Calu3 (cell line): Measurements from ENCODE around the gene TRIM17. TPM values are rescaled to one million over a fixed set of nuclear protein-coding genes. Genes with fewer than 3 reads are reported as not detected.

Experiments used
- BruUV-seq: library from RNA; stranded (reverse); fragments of 400-500 nt; replicated peaks from 2 replicates; lab custom pipeline; 2021; lab: Mats Ljungman, UMichigan
- CTCF ChIA-PET: fragments of 300-600 bp; sonication (Branson Sonifier 250); formaldehyde crosslinking; loops from one replicate; lab custom pipeline; 2022; ENCODE audit warnings: antibody characterized with exemption; lab: Charles Lee
- DNase-seq: peaks from one replicate; pipeline ENCODE4 v3.0.0; 2022
- H3K27ac Mint-ChIP-seq: one replicate; pipeline ENCODE4 v1.8.0; 2022; ENCODE audit warnings: mixed read lengths; ENCODE audit not compliant: unreplicated experiment
- H3K27me3 Mint-ChIP-seq: one replicate; pipeline ENCODE4 v1.8.0; 2022; ENCODE audit warnings: mixed read lengths; ENCODE audit not compliant: unreplicated experiment
- H3K36me3 Mint-ChIP-seq: one replicate; pipeline ENCODE4 v1.8.0; 2022; ENCODE audit warnings: mild to moderate bottlenecking, moderate library complexity, mixed read lengths; ENCODE audit not compliant: insufficient read depth, unreplicated experiment
- H3K4me1 Mint-ChIP-seq: one replicate; pipeline ENCODE4 v1.8.0; 2022; ENCODE audit warnings: mild to moderate bottlenecking, low read depth, mixed read lengths; ENCODE audit not compliant: unreplicated experiment
- H3K4me3 Mint-ChIP-seq: one replicate; pipeline ENCODE4 v1.8.0; 2022; ENCODE audit warnings: mild to moderate bottlenecking, low read depth, moderate library complexity, mixed read lengths; ENCODE audit not compliant: unreplicated experiment
- H3K9me3 Mint-ChIP-seq: one replicate; pipeline ENCODE4 v1.8.0; 2022; ENCODE audit warnings: low read depth, mixed read lengths; ENCODE audit not compliant: unreplicated experiment
- CTCF ChIP-seq: fragments of 200-600 bp; IDR thresholded peaks from one replicate; pipeline ENCODE4 v1.8.0; 2022; ENCODE audit warnings: antibody characterized with exemption; ENCODE audit not compliant: unreplicated experiment
- intact Hi-C: fragments of 100-400 bp; cut with micrococcal nuclease; formaldehyde crosslinking; loops from one replicate; pipeline ENCODE4 v1.10.0; 2022; ENCODE audit not compliant: unreplicated experiment
- total RNA-seq: library from RNA; stranded (reverse); gene quantifications from 2 replicates; pipeline ENCODE4 v1.2.3, GENCODE V29; 2022

The TRIM17 gene
- total RNA-seq, 1 experiment from 2014 or later: 3.8 TPM

- H3K27ac Mint-ChIP-seq: peak overlapping the region; percentile 98
- peak overlapping the region; percentile 87 for H3K4me3 Mint-ChIP-seq
- peaks cover 52% of the 10 kb centered on the region for H3K36me3 Mint-ChIP-seq
- peaks cover 12% of the 10 kb centered on the region for H3K27me3 Mint-ChIP-seq
- CTCF ChIA-PET: interaction anchor here (1.2 kb wide), 1 partner anchor 50 kb away, joined by 4 read pairs; the partner anchor contains the start of gene TRIM11
- H3K4me1 Mint-ChIP-seq: peaks cover 35% of the 10 kb centered on the region
- BruUV-seq: no TSS peak
- no peak for TF ChIP-seq CTCF
- DNase-seq: no peak
- intact Hi-C loops: loop anchor here (5.0 kb wide), 4 partner anchors 39 to 324 kb away; partner anchors contain the start of gene TRIM17
- no peaks in the 10 kb centered on the region for H3K9me3 Mint-ChIP-seq
Observed at GRCh38 chr1:228456252-228457016, 39.8 kb upstream of the TRIM17 start.

- H3K27me3 Mint-ChIP-seq: peaks cover 5% of the 10 kb centered on the region
- H3K4me1 Mint-ChIP-seq: peaks cover 35% of the 10 kb centered on the region
- peaks cover 48% of the 10 kb centered on the region for H3K36me3 Mint-ChIP-seq
- no TSS peak for BruUV-seq
- intact Hi-C loops: loop anchor here (5.0 kb wide), 4 partner anchors 38 to 323 kb away; partner anchors contain the start of gene TRIM17
- H3K9me3 Mint-ChIP-seq: no peaks in the 10 kb centered on the region
- no peak for DNase-seq
- no peak for TF ChIP-seq CTCF
- peak overlapping the region; percentile 87 for H3K4me3 Mint-ChIP-seq
- no peak overlapping the region for H3K27ac Mint-ChIP-seq
- CTCF ChIA-PET: no interaction called here
Observed at GRCh38 chr1:228455715-228456114, 39.1 kb upstream of the TRIM17 start.

- peaks cover 44% of the 10 kb centered on the region for H3K36me3 Mint-ChIP-seq
- BruUV-seq: no TSS peak
- no peaks in the 10 kb centered on the region for H3K9me3 Mint-ChIP-seq
- no peaks in the 10 kb centered on the region for H3K27me3 Mint-ChIP-seq
- CTCF ChIA-PET: no interaction called here
- H3K4me3 Mint-ChIP-seq: no peak overlapping the region
- H3K4me1 Mint-ChIP-seq: peaks cover 35% of the 10 kb centered on the region
- H3K27ac Mint-ChIP-seq: no peak overlapping the region
- TF ChIP-seq CTCF: no peak
- intact Hi-C loops: no loop called here
- no peak for DNase-seq
Observed at GRCh38 chr1:228454238-228454637, 37.6 kb upstream of the TRIM17 start.

GRCh38 chr1:228453614-228454013 is 37.0 kb upstream of the TRIM17 start:
- DNase-seq: no peak
- no peak overlapping the region for H3K27ac Mint-ChIP-seq
- H3K9me3 Mint-ChIP-seq: no peaks in the 10 kb centered on the region
- intact Hi-C loops: no loop called here
- H3K36me3 Mint-ChIP-seq: peaks cover 38% of the 10 kb centered on the region
- no peak overlapping the region for H3K4me3 Mint-ChIP-seq
- peaks cover 36% of the 10 kb centered on the region for H3K4me1 Mint-ChIP-seq
- no peaks in the 10 kb centered on the region for H3K27me3 Mint-ChIP-seq
- TF ChIP-seq CTCF: no peak
- no TSS peak for BruUV-seq
- CTCF ChIA-PET: no interaction called here
